NK-92 treated with Interleukin-12 subunit alpha and Interleukin-12 subunit beta, amount 100 ng/mL, for 24 hours (cell line): ENCODE data around the gene BCL11A.

Experiments
- DNase-seq: peaks from one replicate; lab custom pipeline; 2025; lab: John Stamatoyannopoulos, UW

BCL11A gene

DNA sequence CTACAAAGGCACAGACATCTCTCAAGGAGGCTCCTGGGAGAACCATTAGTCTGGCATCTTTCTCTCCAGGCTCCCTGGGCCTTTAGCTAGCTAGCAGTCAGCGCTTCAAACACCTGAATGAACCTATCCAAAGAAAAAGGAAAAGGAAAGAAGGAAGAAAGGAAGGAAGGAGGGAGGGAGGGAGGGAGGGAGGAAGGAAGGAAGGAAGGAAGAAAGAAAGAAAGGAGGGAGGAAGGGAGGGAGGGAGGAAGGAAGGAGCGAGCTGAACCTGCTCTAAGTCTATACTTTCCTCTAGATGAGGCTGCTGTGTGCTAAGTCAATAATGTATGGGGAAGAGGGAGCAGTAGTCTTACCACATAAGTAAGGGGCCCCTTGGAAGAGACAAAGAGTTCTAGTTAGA, 5.1 kb upstream of the BCL11A start:
- DNase-seq: no peak

DNA sequence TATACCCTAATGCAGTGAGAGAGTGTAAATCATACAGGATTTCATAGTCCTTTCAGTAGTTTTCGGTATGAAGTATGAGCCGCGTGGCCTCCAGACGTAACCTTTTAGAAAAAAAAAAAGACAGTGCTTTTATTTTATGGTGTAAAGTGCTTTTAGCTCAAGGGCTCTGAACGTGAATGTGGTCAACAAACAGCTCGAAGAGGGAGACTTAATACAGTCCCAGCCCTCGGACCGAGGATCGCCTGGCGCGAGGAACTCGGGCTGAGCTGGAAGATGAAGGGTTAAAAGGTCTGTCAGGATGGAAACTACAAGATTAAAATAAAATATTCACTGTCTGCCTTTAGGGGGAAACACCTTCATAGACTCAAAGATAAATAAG, 4.0 kb upstream of the BCL11A start:
- DNase-seq: no peak

DNA sequence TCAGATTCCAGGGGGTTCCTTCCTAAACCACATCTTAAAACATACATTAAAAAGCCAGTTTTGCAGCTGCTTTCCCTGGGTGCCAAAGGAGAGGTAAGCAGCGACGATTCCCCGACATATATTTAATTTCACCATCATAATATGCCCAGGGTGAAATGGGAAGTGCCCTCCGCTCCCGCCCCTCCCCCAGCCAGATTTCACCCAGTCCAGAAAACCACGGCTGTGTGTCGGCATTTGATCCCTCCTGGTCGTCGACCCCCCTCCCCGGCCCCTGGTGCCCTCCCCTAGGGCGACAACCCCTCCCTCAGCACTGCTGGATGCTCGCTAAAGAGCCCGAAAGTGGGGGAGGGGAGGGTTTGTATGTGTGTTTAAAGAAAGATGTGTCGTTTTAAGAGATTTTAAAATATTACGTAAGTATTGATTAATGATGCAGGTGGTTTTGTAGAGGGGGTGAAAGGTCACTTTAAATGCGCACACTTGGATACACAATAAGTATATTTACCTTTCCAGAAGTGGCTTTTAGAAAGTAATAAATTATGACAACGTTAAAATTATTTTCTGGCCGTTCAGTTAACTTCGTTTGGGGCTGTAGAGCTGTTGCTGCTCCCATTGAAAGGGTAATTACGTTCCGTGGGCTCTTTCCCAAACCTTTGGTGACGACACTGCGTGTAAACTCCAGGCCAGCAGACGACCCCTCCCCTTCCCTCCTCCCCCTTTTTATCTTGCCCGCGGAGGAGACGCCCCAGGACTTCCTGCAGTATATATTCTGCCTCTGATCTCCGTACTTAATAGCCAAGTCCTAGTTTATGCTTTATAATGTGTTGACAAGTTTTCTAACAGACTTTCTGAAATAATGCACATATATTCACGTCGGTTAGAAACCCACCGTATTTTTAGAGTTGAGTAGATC, 3.4 kb upstream of the BCL11A start:
- DNase-seq: no peak

DNA sequence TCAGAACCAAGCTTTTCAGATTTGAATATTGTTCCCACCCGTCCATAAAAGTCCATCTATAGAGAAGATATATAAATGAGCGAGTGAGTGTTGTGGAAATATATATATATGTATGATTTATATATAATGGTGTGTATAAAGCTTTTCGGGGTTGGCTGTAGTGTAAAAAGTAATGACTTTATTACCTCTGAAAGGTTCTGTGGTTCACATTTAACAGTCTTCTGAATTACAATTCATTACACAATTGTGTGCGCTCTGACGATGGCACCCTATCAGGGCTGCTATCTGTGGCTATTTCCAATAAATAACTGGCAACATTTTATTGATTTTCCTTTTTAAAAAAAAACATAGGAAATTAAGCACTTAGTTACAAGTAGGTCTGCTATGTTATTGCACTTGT, 2.7 kb upstream of the BCL11A start:
- DNase-seq: no peak

DNA sequence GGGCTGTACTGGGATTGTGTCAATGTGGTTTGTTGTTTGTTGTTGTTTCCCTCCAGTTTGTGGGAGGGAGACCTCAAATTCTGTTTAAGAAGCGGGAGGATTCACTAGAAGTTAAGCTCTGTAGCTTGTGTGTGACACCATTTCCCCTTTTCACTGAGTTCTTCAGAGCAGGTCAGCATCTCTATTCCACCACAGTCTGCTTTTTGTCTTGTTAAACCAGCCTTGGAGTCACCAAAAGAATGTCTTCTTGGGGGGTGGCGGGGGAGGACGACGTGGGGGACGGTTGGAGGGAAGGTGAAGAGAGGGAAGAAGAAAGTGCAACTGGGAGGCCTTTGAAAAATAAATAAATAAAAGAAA, 2.3 kb upstream of the BCL11A start:
- no peak for DNase-seq

DNA sequence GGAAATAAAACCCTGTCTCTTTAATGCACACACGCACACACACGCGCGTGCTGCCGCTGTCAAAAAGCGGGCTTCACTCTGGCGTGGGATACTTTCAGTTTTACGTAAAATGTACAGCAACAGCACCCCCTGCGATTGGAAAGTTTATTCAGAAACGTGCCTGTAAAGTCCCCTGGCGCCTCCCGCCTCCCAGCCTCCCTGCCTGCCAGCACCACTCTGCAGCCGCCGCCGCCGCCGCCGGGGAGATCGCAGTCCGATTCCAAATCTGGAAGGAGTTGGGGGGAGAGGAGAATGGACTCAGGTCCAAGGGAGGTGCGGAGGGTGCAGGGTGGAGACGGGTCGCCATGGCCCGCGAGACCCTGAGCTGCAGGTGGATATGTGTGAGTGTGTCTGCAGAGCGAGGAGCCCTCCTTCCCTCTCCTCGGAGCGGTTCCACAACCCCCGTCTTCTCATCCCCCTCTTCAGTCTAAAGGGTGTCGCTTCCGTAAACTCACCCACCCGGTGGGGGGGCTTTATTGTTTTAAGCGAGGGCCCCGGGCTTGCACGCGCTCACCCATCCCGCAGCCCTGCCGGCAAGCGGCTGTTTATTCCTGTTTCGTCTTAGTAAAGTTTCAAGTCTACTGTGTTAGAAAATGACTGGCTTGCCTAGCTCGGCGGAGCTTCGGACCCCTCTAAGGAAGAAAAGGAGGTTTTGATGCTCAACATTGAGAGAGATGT, 1.8 kb upstream of the BCL11A start:
- no peak for DNase-seq

DNA sequence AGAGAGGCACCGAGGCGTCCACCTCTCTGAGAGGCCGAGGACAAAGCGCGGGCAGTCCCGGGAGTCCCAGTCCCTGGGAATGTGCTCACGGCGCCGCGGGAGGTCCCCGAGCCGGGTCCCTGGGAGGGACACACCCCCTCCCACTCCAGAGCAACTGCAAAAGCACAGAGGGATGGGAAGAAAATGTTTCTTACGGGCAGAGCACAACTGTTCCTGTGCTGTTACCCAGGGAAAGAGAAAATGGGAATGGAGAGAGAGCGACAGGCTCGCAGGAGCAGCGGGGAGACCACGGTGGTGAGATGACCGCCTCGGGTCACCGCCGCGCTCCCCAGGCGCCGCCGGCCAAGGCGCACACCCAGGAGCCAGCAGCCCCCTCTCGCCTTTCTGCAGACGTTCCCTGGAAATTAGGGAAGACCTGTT, 1.2 kb upstream of the BCL11A start:
- DNase-seq: no peak

DNA sequence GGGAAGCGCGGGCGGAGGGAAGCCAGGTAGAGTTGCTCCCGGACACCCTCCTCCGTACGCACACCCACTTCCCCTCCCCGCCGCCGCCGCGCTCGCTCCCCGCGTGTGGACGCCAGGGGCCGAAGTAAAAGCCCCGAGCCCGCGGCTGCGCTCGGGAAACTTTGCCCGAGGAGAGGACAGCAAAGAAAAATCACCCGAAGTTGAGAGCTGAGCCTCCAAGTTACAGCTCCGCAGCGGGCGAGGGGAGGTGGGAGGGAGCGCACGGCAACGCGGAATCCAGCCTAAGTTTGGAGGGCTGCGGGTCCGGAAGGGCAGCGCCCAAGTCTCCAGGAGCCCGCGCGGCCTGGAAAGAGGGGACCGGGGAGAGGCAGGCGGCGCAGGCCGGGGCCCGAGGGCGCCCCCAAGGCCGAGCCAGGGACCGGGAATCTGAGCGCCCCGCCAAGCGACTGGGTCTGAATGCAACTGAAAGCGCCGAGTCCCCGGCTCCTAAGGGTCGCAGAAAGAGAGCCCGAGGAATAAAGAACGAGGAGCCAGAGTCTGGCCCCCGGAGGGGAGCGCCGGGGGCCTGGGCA, 706 bp upstream of the BCL11A start:
- no peak for DNase-seq

DNA sequence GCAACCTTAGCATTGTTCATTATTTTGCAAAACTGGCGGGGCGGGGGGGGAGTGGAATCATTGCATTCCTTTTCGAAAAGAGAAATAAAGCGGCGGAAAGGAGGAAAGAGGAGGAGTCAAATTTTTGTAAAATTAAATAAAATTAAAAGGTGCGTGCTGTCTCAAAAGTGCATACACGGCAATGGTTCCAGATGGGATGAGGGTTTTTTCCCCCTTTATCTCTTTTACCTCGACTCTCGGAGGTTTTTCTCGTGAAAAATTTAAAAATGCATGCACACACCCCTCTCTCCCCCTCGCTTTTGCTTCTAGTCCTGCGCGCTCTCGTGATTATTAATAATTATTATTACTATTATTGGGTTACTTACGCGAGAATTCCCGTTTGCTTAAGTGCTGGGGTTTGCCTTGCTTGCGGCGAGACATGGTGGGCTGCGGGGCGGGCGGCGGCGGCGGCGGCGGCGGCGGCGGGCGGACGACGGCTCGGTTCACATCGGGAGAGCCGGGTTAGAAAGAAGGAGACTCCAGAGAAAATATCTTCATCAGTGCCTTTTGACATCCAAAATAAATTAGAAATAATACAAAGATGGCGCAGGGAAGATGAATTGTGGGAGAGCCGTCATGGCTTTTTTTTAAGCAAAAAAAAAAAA, 481 bp downstream of the BCL11A start:
- no peak for DNase-seq

DNA sequence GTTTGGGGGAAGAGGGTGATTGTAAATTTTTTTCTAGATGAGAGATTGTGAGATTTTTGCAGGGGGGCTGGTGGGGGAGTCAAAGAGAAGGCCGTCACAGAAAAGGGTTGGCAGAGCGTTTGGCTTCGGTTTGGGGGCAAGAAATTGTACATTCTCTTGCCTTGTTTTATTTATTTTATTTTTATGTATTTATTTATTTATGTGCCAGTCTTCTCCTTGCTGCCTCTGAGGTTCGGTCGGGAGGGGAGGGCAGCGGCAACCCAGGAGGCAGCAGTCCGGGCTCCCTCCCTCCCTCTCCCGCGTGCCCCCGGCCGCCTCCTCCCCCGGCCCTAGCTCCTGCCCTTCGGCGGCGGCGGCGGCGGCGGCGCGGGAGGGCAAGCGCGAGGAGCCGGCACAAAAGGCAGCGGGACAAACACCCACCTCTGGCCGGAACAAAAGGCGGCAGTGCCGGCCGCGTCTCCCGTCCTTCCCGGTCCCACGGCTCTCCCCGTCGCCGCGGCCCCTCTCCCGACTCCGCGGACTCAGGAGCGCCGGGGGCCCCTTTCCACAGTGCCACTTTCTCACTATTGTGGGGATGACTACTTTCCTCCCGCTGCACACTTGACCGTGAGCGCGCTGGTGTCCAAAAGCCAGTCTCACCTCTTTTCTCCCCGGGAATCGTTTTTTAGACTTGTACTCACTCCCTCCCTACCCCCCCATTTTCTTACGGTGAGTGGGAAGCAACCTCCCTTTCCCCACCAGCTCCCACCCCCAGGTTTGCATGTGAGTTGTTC, 1.2 kb downstream of the BCL11A start:
- no peak for DNase-seq

DNA sequence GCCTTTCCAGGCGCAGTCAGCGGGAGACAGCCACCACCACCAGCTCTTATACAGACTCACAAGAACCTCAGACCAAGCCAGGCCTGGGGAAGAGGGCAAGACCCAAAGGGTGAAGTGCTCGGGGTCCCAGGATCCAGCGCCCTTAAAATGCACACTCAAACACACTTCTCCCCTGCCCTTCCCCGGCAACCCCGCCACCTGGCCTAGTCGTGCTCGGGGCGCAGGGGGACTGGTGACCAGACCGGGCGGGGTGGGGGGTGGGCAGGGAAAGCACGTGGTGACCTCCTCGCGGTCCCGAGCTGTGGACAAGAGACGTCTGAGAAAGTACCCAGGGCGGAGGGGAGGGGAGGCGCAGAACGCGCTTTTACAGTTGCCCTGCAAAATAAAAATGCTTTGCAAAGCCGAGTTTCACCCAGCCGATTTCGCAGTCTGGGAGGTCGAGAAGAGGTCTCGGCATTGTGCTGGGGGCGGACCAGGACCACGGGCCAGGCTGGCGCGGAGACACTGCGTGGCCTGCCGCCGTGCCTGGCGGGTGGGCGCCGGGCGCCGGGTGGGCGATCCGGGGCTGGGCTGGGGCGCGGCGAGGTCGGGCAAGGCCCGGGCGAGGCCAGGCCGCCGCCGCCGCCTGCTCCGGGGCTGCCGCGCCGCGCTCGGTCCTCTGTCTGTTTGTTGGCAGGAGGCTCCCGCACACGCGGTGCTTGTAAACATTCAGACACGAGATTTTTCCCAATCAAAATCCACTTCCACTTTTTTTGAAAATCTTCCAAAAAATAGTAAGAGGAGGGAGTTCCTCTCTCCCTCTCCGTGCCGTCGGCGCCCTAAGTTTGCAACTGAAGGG, 2.0 kb downstream of the BCL11A start:
- DNase-seq: no peak

DNA sequence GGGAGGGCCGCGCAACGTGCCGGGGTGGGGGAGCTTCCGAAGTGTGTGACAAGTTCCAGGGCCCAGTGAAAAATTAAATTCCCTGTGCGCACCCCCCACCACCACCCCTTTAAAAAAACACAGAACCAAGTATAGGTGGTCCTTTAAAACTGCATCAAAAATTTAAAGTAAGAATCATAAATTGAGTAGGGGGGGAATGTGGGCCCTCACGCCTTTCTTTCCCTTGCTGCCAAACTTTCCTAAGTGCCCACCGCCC, 2.5 kb downstream of the BCL11A start:
- no peak for DNase-seq

DNA sequence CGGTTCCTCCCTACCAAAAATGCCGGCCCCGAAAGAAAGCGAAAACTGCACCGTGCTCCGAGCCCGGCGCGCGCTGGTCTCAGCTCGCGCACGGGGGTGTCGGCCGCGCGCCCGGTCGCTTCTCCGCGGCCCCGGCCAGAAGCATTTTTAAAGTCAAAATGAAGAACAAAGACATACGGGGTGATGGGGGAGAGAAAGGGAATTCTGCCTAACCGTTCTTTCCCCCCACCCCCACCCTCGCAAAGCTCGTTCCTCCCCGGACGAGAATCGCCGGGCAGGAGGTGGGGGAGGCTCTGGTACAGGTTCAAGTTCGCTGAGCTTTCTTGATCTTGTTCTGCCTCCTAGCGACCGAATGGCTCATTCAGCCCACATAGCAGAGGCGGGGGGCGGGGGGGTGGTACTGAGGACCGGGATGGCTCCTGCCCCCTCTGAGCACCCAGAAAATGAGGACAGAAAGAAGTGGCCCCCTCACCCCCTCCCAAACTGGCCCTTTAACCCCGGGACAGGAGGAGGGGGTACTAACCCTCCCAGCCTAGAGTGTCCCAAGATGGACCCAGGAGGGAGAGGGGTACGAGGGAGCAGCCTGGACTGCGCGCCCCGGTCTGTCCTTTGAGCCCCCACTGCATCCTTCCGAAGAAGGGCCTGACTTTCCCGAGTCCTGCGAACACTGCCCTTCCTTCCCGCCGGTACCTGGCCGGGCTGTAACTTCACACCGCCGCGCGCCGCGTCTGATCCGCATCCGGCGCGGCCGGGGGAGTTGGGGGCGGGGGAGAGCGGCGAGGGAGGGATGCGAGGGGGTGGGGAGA, 3.1 kb downstream of the BCL11A start:
- no peak for DNase-seq

DNA sequence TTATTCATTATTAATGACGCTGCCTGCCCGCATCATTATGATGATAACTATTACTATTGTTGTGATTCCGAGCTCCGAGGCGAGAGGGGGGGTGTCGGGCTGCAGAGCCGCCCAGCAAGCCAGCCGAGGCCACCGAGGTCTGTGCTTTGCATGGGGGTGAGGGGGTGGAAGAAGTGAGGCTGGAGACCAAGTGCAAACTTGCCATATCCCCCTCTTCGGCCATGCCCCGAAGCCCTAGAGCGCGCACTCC, 3.6 kb downstream of the BCL11A start:
- no peak for DNase-seq

DNA sequence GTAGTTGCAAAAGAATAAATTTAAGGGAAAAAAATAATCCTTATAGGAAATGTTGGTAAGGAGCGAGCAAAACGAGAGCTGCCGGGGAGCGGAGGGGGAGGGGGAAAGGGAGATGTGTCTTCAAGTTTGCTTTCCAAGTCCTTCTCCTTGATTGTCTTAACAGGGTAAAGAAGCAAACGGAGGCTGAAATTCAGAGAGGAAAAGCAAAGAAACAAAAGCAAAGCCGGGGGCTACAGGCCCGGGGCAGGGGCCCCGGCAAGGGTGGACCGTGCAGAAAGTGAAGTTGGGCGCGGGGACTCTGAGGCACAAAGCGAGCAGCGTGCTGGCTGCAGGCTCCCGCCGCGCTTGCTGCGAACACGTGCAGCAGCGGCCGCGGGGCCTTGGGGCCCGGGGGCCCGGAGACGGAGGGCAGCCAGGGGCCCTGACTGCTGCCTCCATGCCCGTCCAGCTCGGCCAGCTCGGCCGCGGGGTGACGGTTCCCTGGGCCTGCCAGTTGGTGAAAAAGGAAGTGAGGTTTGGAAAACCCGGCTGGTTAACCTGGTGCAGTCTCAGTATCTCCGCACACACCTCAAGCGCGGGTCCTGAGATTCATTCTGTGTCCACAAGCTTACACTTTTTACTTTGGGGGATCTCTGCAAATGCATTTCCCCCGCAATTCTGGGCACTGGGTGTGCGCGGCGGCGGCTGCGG, 4.1 kb downstream of the BCL11A start:
- no peak for DNase-seq

DNA sequence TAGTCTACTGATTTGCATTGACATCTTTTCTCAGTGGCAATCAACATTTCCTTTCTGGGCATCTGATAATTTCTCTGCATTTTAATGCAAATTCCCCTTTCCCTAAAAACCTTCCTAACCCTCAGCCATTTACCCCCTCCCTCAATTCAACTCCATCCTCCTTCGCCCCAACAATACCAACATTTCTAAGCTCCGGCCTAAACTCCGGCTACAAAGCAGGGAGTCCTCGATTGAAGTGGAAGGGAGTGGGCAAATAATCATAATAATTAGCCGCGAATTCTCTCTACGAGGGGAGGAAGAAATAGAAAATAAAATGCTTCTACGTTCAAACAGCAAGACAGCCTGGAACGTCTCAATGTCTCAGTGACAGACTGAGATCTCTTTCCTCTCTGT, 4.6 kb downstream of the BCL11A start:
- no peak for DNase-seq

DNA sequence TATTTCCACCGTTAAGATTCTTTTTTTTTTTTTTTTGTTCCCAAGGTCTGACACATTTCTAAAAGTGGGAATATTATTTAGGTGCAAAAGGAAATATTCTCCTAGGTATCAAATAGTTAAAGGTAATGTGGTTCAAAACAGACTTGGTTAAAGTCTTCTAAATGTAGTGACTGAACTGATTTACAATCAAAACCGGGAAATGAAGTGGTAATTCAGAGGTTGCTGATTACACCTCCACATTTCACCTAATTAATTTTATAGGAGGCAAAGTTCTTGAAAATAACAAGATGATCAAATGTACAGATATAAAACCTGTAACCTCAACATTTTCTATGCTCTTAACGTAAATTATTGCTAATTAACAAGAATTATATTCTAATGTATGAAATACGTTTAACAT, 5.1 kb downstream of the BCL11A start:
- DNase-seq: no peak

DNA sequence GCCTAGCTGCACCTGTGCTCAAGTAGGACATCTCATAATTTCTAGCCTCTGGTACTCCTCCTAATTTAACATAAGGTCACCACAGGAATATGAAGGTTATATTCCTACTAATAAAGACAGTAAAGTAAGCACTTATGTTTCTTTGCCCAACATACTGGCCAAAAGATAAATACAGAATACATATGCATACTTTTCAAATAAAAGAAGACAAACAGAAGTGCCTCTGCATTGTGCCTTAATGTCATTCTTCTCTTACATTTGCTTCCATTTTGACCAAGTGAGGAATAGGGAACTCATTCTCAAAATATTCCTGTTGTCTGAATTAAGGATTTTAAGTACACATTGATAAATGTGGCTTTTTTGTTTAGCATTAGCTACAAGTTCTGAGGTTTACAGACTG, 5.6 kb downstream of the BCL11A start:
- DNase-seq: no peak

DNA sequence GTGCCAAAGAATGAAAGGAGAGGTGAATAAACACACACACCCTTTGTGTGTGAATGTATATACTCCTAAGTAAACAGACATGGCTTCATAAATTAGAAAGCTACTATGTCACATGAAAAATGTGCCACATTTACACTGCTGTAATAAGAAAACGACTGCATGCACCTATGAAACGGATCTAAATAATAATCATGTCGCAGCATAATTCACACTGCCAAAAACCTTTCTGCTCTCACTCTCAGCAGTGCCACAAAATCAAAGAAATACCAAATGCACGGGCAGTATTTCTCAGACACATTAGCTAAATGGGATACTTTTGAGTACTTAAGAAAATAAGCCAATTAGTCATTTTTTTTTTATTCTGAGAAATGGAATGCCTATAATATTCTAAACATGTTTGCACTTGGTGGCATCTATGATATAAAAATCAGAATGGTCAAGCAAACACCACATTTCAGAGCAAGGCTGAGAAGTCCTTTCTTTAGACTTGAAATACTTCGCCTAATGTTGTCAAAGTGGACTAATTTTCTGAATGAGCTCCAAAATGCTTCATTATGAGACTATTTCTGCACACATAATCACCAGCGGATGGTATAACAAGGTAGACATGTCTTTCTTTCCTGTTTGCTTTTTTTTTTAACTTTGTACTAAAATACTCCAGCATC, 6.6 kb downstream of the BCL11A start:
- no peak for DNase-seq
